ENCODE measurements around the gene CLEC3B.

CLEC3B gene

GRCh38 chr3:45003859-45004258 lies 22.2 kb upstream of the CLEC3B start:
- no peak for DNase-seq (ENCODE audit: low read depth)

GRCh38 chr3:45007091-45007490 lies 19.0 kb upstream of the CLEC3B start:
- DNase-seq (ENCODE audit: low read depth) = no peak

- no peak for DNase-seq (ENCODE audit: low read depth)
Measured at GRCh38 chr3:45008117-45008516, 18.0 kb upstream of the CLEC3B start.

GRCh38 chr3:45009868-45010267 lies 16.2 kb upstream of the CLEC3B start:
- DNase-seq (ENCODE audit: low read depth) = no peak

GRCh38 chr3:45010811-45011333 lies 15.2 kb upstream of the CLEC3B start:
- DNase-seq (ENCODE audit: low read depth) = no peak

GRCh38 chr3:45011756-45012508 lies 14.2 kb upstream of the CLEC3B start:
- no peak for DNase-seq (ENCODE audit: low read depth)

GRCh38 chr3:45012577-45012976 lies 13.5 kb upstream of the CLEC3B start:
- DNase-seq (ENCODE audit: low read depth) = no peak

GRCh38 chr3:45016916-45017315 lies 9.2 kb upstream of the CLEC3B start:
- DNase-seq (ENCODE audit: low read depth) = no peak

GRCh38 chr3:45017821-45018220 lies 8.3 kb upstream of the CLEC3B start:
- DNase-seq (ENCODE audit: low read depth) = no peak

- no peak for DNase-seq (ENCODE audit: low read depth)
Measured at GRCh38 chr3:45020534-45020933, 5.6 kb upstream of the CLEC3B start.

- no peak for DNase-seq (ENCODE audit: low read depth)
Measured at GRCh38 chr3:45021524-45022297, 4.4 kb upstream of the CLEC3B start.

GRCh38 chr3:45023675-45024074 lies 2.4 kb upstream of the CLEC3B start:
- no peak for DNase-seq (ENCODE audit: low read depth)

GRCh38 chr3:45024542-45025255 lies 1.4 kb upstream of the CLEC3B start:
- no peak for DNase-seq (ENCODE audit: low read depth)

GRCh38 chr3:45026957-45027356 lies 854 bp downstream of the CLEC3B start:
- DNase-seq (ENCODE audit: low read depth) = no peak

GRCh38 chr3:45027441-45027840 lies 1.3 kb downstream of the CLEC3B start:
- no peak for DNase-seq (ENCODE audit: low read depth)

GRCh38 chr3:45029216-45029615 lies 3.1 kb downstream of the CLEC3B start:
- DNase-seq (ENCODE audit: low read depth) = no peak

- no peak for DNase-seq (ENCODE audit: low read depth)
Measured at GRCh38 chr3:45029661-45030060, 3.6 kb downstream of the CLEC3B start.

- DNase-seq (ENCODE audit: low read depth) = no peak
Measured at GRCh38 chr3:45031531-45031930, 5.4 kb downstream of the CLEC3B start.

GRCh38 chr3:45032113-45032512 lies 6.0 kb downstream of the CLEC3B start:
- DNase-seq (ENCODE audit: low read depth) = no peak

GRCh38 chr3:45033791-45034190 lies 7.7 kb downstream of the CLEC3B start:
- no peak for DNase-seq (ENCODE audit: low read depth)

- DNase-seq (ENCODE audit: low read depth) = no peak
Measured at GRCh38 chr3:45034612-45035252, 8.6 kb downstream of the CLEC3B start.
